Astrocyte of the spinal cord (primary cell): ENCODE data around the gene AMPD3.

Experiments
- DNase-seq: peaks from one replicate; pipeline ENCODE4 v3.0.0; 2011; ENCODE audit warnings: low read depth, low spot score
- H3K4me3 ChIP-seq: 2 replicates; pipeline ENCODE4 v1.5.1; 2011; ENCODE audit warnings: low read depth, mild to moderate bottlenecking, low read length, moderate library complexity
- CTCF ChIP-seq: IDR thresholded peaks from 2 replicates; pipeline ENCODE4 v1.5.1; 2012; ENCODE audit warnings: low read depth, mild to moderate bottlenecking, low read length, inconsistent platforms
- in situ Hi-C: cut with HindIII; loops from 2 replicates; pipeline ENCODE4 v1.10.0; 2017; ENCODE audit warnings: low sequenced_read_pairs

AMPD3 gene

DNA sequence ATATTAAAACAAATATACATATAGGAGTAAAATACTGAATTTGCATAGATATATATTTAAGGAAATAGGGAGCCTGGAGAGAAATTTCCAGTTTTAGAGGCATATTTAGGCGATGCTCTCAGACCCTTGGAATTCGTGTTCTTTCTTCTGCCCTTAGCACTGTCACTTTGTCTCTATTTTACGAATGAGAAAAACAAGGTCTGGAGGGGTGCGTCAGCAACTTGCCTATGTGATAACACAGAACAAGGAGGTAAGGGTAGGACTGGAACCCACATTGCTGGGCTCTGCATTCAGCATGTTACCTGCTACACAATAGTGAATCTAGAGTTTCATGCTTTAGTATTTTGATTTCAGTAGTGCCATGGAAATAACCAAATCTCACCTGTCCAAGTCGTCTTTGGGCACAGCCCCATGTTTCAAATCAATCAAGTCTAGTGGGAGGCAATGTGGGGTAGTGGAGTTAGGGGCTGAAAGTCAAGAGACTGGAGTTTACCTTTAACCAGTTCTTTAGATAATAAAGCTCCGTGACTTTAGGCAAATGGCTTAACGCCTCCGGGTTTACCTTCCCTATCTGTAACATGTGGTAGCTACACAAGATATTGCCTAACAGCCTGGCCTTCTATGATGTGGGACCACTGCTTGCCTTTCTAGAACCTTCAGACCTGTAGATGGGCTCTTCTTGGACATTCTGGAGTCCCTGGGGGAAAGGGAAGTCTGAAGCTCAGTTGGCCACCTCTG, 44.8 kb upstream of the AMPD3 start:
- no peak for TF ChIP-seq CTCF
- DNase-seq, result no peak
- H3K4me3 ChIP-seq, result no peak overlapping the region
- in situ Hi-C loops, result no loop called here

DNA sequence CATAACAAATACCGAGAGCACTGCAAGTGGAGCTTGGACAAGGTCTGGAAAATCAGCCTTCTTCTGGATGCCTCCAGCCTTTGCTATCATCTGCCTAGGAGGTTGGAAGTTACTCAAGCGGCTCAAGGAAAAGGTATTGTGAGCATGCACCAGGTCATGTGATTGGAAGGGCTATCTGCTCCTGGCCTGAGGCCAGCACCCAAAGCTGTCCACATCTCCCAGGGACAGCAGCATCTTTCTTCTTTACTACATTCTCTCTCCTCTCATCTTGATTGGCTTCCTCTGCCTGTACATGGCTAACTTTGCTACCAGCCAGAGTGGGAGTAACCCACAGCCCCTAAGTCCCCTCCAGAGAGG, 44.2 kb upstream of the AMPD3 start:
- DNase-seq, result no peak
- in situ Hi-C loops, result no loop called here
- no peak for TF ChIP-seq CTCF
- H3K4me3 ChIP-seq, result no peak overlapping the region

- DNase-seq, result no peak
- in situ Hi-C loops, result no loop called here
- no peak for TF ChIP-seq CTCF
- no peak overlapping the region for H3K4me3 ChIP-seq
Observed at GRCh38 chr11:10412266-10412665, 42.8 kb upstream of the AMPD3 start.

DNA sequence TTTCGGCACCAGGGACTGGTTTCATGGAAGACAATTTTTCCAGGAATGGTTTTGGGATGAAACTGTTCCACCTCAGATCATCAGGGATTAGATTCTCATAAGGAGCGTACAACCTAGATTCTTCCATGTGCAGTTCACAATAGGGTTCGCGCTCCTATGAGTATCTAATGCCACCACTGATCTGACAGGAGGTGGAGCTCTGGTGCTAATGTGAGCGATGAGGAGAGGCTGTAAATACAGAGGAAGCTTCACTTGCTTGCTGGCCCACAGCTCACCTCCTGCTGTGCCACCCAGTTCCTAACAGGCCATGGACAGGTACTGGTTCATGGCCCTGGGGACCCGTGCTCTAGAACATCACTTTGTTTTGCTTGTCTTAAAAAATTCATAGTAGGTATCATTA, 41.8 kb upstream of the AMPD3 start:
- in situ Hi-C loops, result no loop called here
- TF ChIP-seq CTCF, result peak; percentile 30
- no peak overlapping the region for H3K4me3 ChIP-seq
- no peak for DNase-seq

- no peak for DNase-seq
- H3K4me3 ChIP-seq, result no peak overlapping the region
- TF ChIP-seq CTCF, result no peak
- in situ Hi-C loops, result no loop called here
Observed at GRCh38 chr11:10414181-10414580, 40.9 kb upstream of the AMPD3 start.

DNA sequence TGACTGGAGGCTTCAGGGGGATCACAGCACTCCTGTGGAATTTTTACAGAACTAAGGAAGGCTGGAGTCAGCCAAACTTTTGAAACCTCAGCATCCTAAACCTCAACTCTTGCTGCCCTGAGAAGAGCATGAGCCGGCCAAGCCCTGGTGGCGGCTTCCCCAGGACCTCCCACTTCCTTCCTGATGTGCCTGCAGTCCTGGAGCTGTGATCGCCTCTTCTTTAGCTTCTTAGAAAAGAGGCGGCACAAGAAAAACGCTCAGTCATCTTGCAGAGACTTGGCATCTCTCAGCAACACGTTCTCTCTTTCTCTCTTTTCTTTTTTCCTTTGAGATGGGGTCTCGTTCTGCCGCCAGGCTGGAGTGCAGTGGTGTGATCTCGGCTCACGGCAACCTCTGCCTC, 40.4 kb upstream of the AMPD3 start:
- no peak overlapping the region for H3K4me3 ChIP-seq

More for the DNA sequence above, 40.4 kb upstream of the AMPD3 start:
- peak; percentile 29 for DNase-seq
- in situ Hi-C loops, result no loop called here
- no peak for TF ChIP-seq CTCF
